ENCODE results near the gene NEAT1.

GRCh38 chr11:65459552-65459951 lies 37.0 kb downstream of the NEAT1 start:
- TF ChIP-seq YBX1 (IDR thresholded peaks at IDR 0.05), result no peak
- no peak for TF ChIP-seq HDGF (IDR thresholded peaks at IDR 0.05)
- TF ChIP-seq HDAC6 (IDR thresholded peaks at IDR 0.05; ENCODE audit: low read depth, low read length), result no peak
- TF ChIP-seq NFE2 (IDR thresholded peaks at IDR 0.05; ENCODE audit: low read depth), result no peak
- TF ChIP-seq GTF2F1 (IDR thresholded peaks at IDR 0.05; ENCODE audit: low read depth, low read length), result no peak
- no peak for TF ChIP-seq BRCA1 (IDR thresholded peaks at IDR 0.05)
- TF ChIP-seq BRCA1 (CRISPR knock-in tag; IDR thresholded peaks at IDR 0.05), result no peak
- no peak for TF ChIP-seq ZBTB49 (CRISPR knock-in tag; IDR thresholded peaks at IDR 0.05; ENCODE audit: borderline replicate concordance)

Data from K562 (cell line).